A549 (cell line): ENCODE data around the gene MOB3A. TPM values are rescaled to one million over a fixed set of nuclear protein-coding genes. Genes with fewer than 3 reads are reported as not detected.
A peak's percentile ranks its signal among the peaks of the same experiment; 100 is the strongest.

Source experiments
- ATAC-seq, 2 experiments: fragments of 200-7000 bp in 1 of 2; fragments of >200 bp in 1 of 2; cut with Nextera tagmentation in 1 of 2; cut with Tn5 transposase in 1 of 2; 3 replicates each; pipeline versions ENCODE4 v1.8.0 to v1.9.1; 2018 to 2020; ENCODE audit warnings: mild to moderate bottlenecking in 1 of 2, moderate library complexity in 1 of 2
- CTCF ChIA-PET: fragments of 300-600 bp; sonication (Branson Sonifier 250); formaldehyde crosslinking; extraction: SDS; loops from one replicate; lab custom pipeline; 2021; ENCODE audit warnings: antibody characterized with exemption, inconsistent platforms; lab: Yijun Ruan, JAX
- POLR2A ChIA-PET: fragments of 350-600 bp; formaldehyde crosslinking; extraction: SDS; loops from one replicate; lab custom pipeline; 2021; ENCODE audit warnings: antibody characterized with exemption, inconsistent platforms; lab: Yijun Ruan, JAX
- DNase-seq, 2 experiments: peaks; one replicate each; pipeline versions ENCODE4 v3.0.0 to v3.0.0-alpha.2; 2011 to 2016; ENCODE audit warnings: low read depth in 1 of 2, low spot score in 1 of 2
- FAIRE-seq: peaks from 2 replicates; lab custom pipeline; 2011; peaks lifted over from hg19 to GRCh38; lab: Jason Lieb, UNC
- H3K27ac ChIP-seq, 2 experiments: fragments of >200 bp; sonication (Bioruptor Twin); formaldehyde crosslinking; 3 replicates each; pipeline ENCODE4 v1.5.1; 2016 to 2017
- H3K4me1 ChIP-seq: fragments of >200 bp; sonication (Bioruptor Twin); formaldehyde crosslinking; 3 replicates; pipeline ENCODE4 v1.6.1; 2016
- H3K4me2 ChIP-seq: fragments of >200 bp; sonication (Bioruptor Twin); formaldehyde crosslinking; 3 replicates; pipeline ENCODE4 v1.6.1; 2016
- H3K4me3 ChIP-seq: fragments of >200 bp; sonication (Bioruptor Twin); formaldehyde crosslinking; 3 replicates; pipeline ENCODE4 v1.5.1; 2016
- H3K9me3 ChIP-seq: fragments of >200 bp; sonication (Bioruptor Twin); formaldehyde crosslinking; 3 replicates; pipeline ENCODE4 v1.6.1; 2016
- CBX2 ChIP-seq: fragments of 200-600 bp; sonication (generic); IDR thresholded peaks from 2 replicates; pipeline ENCODE4 v1.6.1; 2016; ENCODE audit warnings: low read depth, mild to moderate bottlenecking, borderline replicate concordance
- EP300 ChIP-seq, 2 experiments: fragments of >200 bp; sonication (Bioruptor Twin); formaldehyde crosslinking; IDR thresholded peaks; 2 replicates in 1 of 2; 3 replicates in 1 of 2; pipeline ENCODE4 v1.6.1; 2016 to 2017
- FOSL2 ChIP-seq, 2 experiments: fragments of 450-650 bp in 1 of 2; fragments of >200 bp in 1 of 2; sonication (Bioruptor Twin) in 1 of 2; formaldehyde crosslinking; IDR thresholded peaks; 2 replicates each; pipeline versions ENCODE4 v1.5.0 to v1.6.1; 2016 to 2020; ENCODE audit warnings: mild to moderate bottlenecking in 1 of 2, moderate library complexity in 1 of 2
- TFCP2L1 ChIP-seq: fragments of 250-450 bp; sonication (Bioruptor Pico); IDR thresholded peaks from 2 replicates; pipeline ENCODE4 v1.5.0; 2021; ENCODE audit warnings: mild to moderate bottlenecking
- TP53 ChIP-seq: fragments of 250-450 bp; sonication (Bioruptor Pico); IDR thresholded peaks from 2 replicates; pipeline ENCODE4 v1.5.0; 2021; ENCODE audit warnings: mild to moderate bottlenecking, moderate library complexity
- whole genome bisulfite sequencing: methylation state at CpG from one replicate; pipeline ENCODE4 v1.1.6; 2017; ENCODE audit errors: missing lambda C conversion rate; 5-methylcytosine and 5-hydroxymethylcytosine counted together
- polyA plus RNA-seq, 4 experiments: library from polyadenylated mRNA; depleted of rRNA in 3 of 4; stranded (reverse); fragments of >200 nt; fragmentation: RNase III in 1 of 4; extraction: RNeasy Plus Mini Kit Qiagen cat#74134 plus additional on column Dnase treatment in 1 of 4; gene quantifications; 2 replicates in 3 of 4; 3 replicates in 1 of 4; pipeline ENCODE4 v1.2.3, GENCODE V29; 2011 to 2017
- small RNA-seq, 6 experiments: library from RNA; depleted of rRNA; stranded (forward); fragments of <200 nt; gene quantifications; one replicate each; pipeline ENCODE3, GENCODE V24; 2012

The MOB3A gene
- polyA plus RNA-seq, 2 of the 4 experiments (the other 2 are of a cell fraction) = 9.1 to 10.9 TPM

- no peak for FAIRE-seq
Observed at GRCh38 chr19:2021453-2022140, 74.5 kb downstream of the MOB3A start.

More at GRCh38 chr19:2021453-2022140, 74.5 kb downstream of the MOB3A start:
- Histone ChIP-seq H3K27ac (0 out of 6 replicates have a peak overlapping the region, but pooled peaks of 1 of the 2 experiments have one; percentile 22), H3K4me2 (no peak overlapping the region), H3K4me3 (no peak overlapping the region), H3K4me1 (no peaks in the 10 kb centered on the region; the same call in 2 of the 3 replicates), H3K9me3 (peaks cover 5% of the 10 kb centered on the region; the same call in 1 of the 3 replicates)
- no peak for DNase-seq
- ATAC-seq = no peak
- WGBS = 86% methylated on average over 2 of the region's 4 CpGs
- TF ChIP-seq CBX2 (no peak), TFCP2L1 (CRISPR knock-in tag) (no peak), EP300 (IDR thresholded peaks at IDR 0.05) (no peak), FOSL2 (IDR thresholded peaks at IDR 0.05) (no peak), FOSL2 (CRISPR knock-in tag; IDR thresholded peaks at IDR 0.05) (no peak), TP53 (CRISPR knock-in tag) (no peak)
- ChIA-PET CTCF (interaction anchor here (0.5 to 7.3 kb wide), 4 partner anchors 19 to 73 kb away, joined by 3 to 54 read pairs (median 32); no protein-coding TSS in a partner anchor), POLR2A (no interaction called here)

Small RNA genes lying within 50 kb of the gene (small RNA-seq; reads per million reads assigned to genes)
- 0 reads per million in 6 experiments for gene AC007136.1

Other genes starting within 250 kb of the MOB3A start
- 5.6 and 7.3 TPM in 2 replicates for gene REXO1, start 247.8 kb downstream of the MOB3A start, polyA plus RNA-seq (2011; rRNA removed)
- 13.8 to 15.6 TPM (median 14.5 TPM) in 3 replicates for gene REXO1, start 247.8 kb downstream of the MOB3A start, polyA plus RNA-seq (2017; fragmentation: RNase III; extraction: RNeasy Plus Mini Kit Qiagen cat#74134 plus additional on column Dnase treatment)
- 4.1 and 5.8 TPM in 2 replicates for gene KLF16, start 232.7 kb downstream of the MOB3A start, polyA plus RNA-seq (2011; rRNA removed)
- gene KLF16, start 232.7 kb downstream of the MOB3A start, polyA plus RNA-seq (2017; fragmentation: RNase III; extraction: RNeasy Plus Mini Kit Qiagen cat#74134 plus additional on column Dnase treatment) = 23.9 to 28.0 TPM (median 25.7 TPM) in 3 replicates
- gene ABHD17A, start 210.8 kb downstream of the MOB3A start, polyA plus RNA-seq (2011; rRNA removed) = 12.8 and 14.8 TPM in 2 replicates
- 20.9 to 23.1 TPM (median 21.7 TPM) in 3 replicates for gene ABHD17A, start 210.8 kb downstream of the MOB3A start, polyA plus RNA-seq (2017; fragmentation: RNase III; extraction: RNeasy Plus Mini Kit Qiagen cat#74134 plus additional on column Dnase treatment)
- 0.65 and 0.66 TPM in 2 replicates for gene ADAT3, start 190.9 kb downstream of the MOB3A start, polyA plus RNA-seq (2011; rRNA removed)
- 4.2 to 5.6 TPM (median 5.3 TPM) in 3 replicates for gene ADAT3, start 190.9 kb downstream of the MOB3A start, polyA plus RNA-seq (2017; fragmentation: RNase III; extraction: RNeasy Plus Mini Kit Qiagen cat#74134 plus additional on column Dnase treatment)
- gene SCAMP4, start 190.9 kb downstream of the MOB3A start, polyA plus RNA-seq (2011; rRNA removed) = 7.6 and 11.9 TPM in 2 replicates
- 60.9 to 63.4 TPM (median 63.0 TPM) in 3 replicates for gene SCAMP4, start 190.9 kb downstream of the MOB3A start, polyA plus RNA-seq (2017; fragmentation: RNase III; extraction: RNeasy Plus Mini Kit Qiagen cat#74134 plus additional on column Dnase treatment)
- gene CSNK1G2, start 155.2 kb downstream of the MOB3A start, polyA plus RNA-seq (2011; rRNA removed) = 14.4 and 15.5 TPM in 2 replicates
- 36.9 to 43.7 TPM (median 42.0 TPM) in 3 replicates for gene CSNK1G2, start 155.2 kb downstream of the MOB3A start, polyA plus RNA-seq (2017; fragmentation: RNase III; extraction: RNeasy Plus Mini Kit Qiagen cat#74134 plus additional on column Dnase treatment)
- 16.3 and 19.0 TPM in 2 replicates for gene BTBD2, start 80.6 kb downstream of the MOB3A start, polyA plus RNA-seq (2011; rRNA removed)
- gene BTBD2, start 80.6 kb downstream of the MOB3A start, polyA plus RNA-seq (2017; fragmentation: RNase III; extraction: RNeasy Plus Mini Kit Qiagen cat#74134 plus additional on column Dnase treatment) = 26.7 to 32.7 TPM (median 29.6 TPM) in 3 replicates
- 56.7 and 58.4 TPM in 2 replicates for gene MKNK2, start 45.1 kb downstream of the MOB3A start, polyA plus RNA-seq (2011; rRNA removed)
- gene MKNK2, start 45.1 kb downstream of the MOB3A start, polyA plus RNA-seq (2017; fragmentation: RNase III; extraction: RNeasy Plus Mini Kit Qiagen cat#74134 plus additional on column Dnase treatment) = 38.8 to 55.4 TPM (median 48.3 TPM) in 3 replicates
- gene IZUMO4, start 589 bp upstream of the MOB3A start, polyA plus RNA-seq (2011; rRNA removed) = 0.36 and 0.70 TPM in 2 replicates
- 1.0 to 1.8 TPM (median 1.0 TPM) in 3 replicates for gene IZUMO4, start 589 bp upstream of the MOB3A start, polyA plus RNA-seq (2017; fragmentation: RNase III; extraction: RNeasy Plus Mini Kit Qiagen cat#74134 plus additional on column Dnase treatment)
- gene AP3D1, start 55.2 kb upstream of the MOB3A start, polyA plus RNA-seq (2011; rRNA removed) = 44.4 and 64.8 TPM in 2 replicates
- gene AP3D1, start 55.2 kb upstream of the MOB3A start, polyA plus RNA-seq (2017; fragmentation: RNase III; extraction: RNeasy Plus Mini Kit Qiagen cat#74134 plus additional on column Dnase treatment) = 61.0 to 67.2 TPM (median 66.9 TPM) in 3 replicates
- 2.7 and 5.0 TPM in 2 replicates for gene DOT1L, start 67.6 kb upstream of the MOB3A start, polyA plus RNA-seq (2011; rRNA removed)
- gene DOT1L, start 67.6 kb upstream of the MOB3A start, polyA plus RNA-seq (2017; fragmentation: RNase III; extraction: RNeasy Plus Mini Kit Qiagen cat#74134 plus additional on column Dnase treatment) = 8.3 to 10.2 TPM (median 10.1 TPM) in 3 replicates
- gene PLEKHJ1, start 140.0 kb upstream of the MOB3A start, polyA plus RNA-seq (2011; rRNA removed) = 18.3 and 19.9 TPM in 2 replicates
- gene PLEKHJ1, start 140.0 kb upstream of the MOB3A start, polyA plus RNA-seq (2017; fragmentation: RNase III; extraction: RNeasy Plus Mini Kit Qiagen cat#74134 plus additional on column Dnase treatment) = 32.2 to 34.8 TPM (median 33.9 TPM) in 3 replicates
- gene SF3A2, start 140.5 kb upstream of the MOB3A start, polyA plus RNA-seq (2011; rRNA removed) = 11.9 and 13.5 TPM in 2 replicates
- 62.7 to 73.4 TPM (median 68.2 TPM) in 3 replicates for gene SF3A2, start 140.5 kb upstream of the MOB3A start, polyA plus RNA-seq (2017; fragmentation: RNase III; extraction: RNeasy Plus Mini Kit Qiagen cat#74134 plus additional on column Dnase treatment)
- 2.8 and 3.0 TPM in 2 replicates for gene AMH, start 153.0 kb upstream of the MOB3A start, polyA plus RNA-seq (2011; rRNA removed)
- 12.0 to 13.2 TPM (median 12.7 TPM) in 3 replicates for gene AMH, start 153.0 kb upstream of the MOB3A start, polyA plus RNA-seq (2017; fragmentation: RNase III; extraction: RNeasy Plus Mini Kit Qiagen cat#74134 plus additional on column Dnase treatment)
- gene JSRP1, start 160.1 kb upstream of the MOB3A start, polyA plus RNA-seq (2011; rRNA removed) = not detected in 2 replicates
- 0.16 to 0.41 TPM (median 0.32 TPM) in 3 replicates for gene JSRP1, start 160.1 kb upstream of the MOB3A start, polyA plus RNA-seq (2017; fragmentation: RNase III; extraction: RNeasy Plus Mini Kit Qiagen cat#74134 plus additional on column Dnase treatment)
- gene PEAK3, start 185.8 kb upstream of the MOB3A start, polyA plus RNA-seq (2011; rRNA removed) = not detected in 2 replicates
- gene PEAK3, start 185.8 kb upstream of the MOB3A start, polyA plus RNA-seq (2017; fragmentation: RNase III; extraction: RNeasy Plus Mini Kit Qiagen cat#74134 plus additional on column Dnase treatment) = not detected in 3 replicates
- gene LINGO3, start 211.8 kb upstream of the MOB3A start, polyA plus RNA-seq (2011; rRNA removed) = not detected in 2 replicates
- gene LINGO3, start 211.8 kb upstream of the MOB3A start, polyA plus RNA-seq (2017; fragmentation: RNase III; extraction: RNeasy Plus Mini Kit Qiagen cat#74134 plus additional on column Dnase treatment) = not detected in 3 replicates
- gene LSM7, start 232.3 kb upstream of the MOB3A start, polyA plus RNA-seq (2011; rRNA removed) = 112 and 140 TPM in 2 replicates
- gene LSM7, start 232.3 kb upstream of the MOB3A start, polyA plus RNA-seq (2017; fragmentation: RNase III; extraction: RNeasy Plus Mini Kit Qiagen cat#74134 plus additional on column Dnase treatment) = 139 to 170 TPM (median 144 TPM) in 3 replicates
- 11.3 and 11.4 TPM in 2 replicates for gene SPPL2B, start 232.4 kb upstream of the MOB3A start, polyA plus RNA-seq (2011; rRNA removed)
- gene SPPL2B, start 232.4 kb upstream of the MOB3A start, polyA plus RNA-seq (2017; fragmentation: RNase III; extraction: RNeasy Plus Mini Kit Qiagen cat#74134 plus additional on column Dnase treatment) = 28.6 to 36.8 TPM (median 36.5 TPM) in 3 replicates